WTC11 (cell line): Measurements from ENCODE around the gene ZMIZ1. TPM values are rescaled to one million over a fixed set of nuclear protein-coding genes. Genes with fewer than 3 reads are reported as not detected.

ENCODE experiments used
- ATAC-seq: fragments of 200-7000 bp; cut with Tn5 transposase; 2 replicates; pipeline ENCODE4 v1.10.0; 2021; ENCODE audit warnings: mild to moderate bottlenecking, moderate library complexity
- CTCF ChIA-PET: fragments of 300-600 bp; sonication (Branson Sonifier 250); formaldehyde crosslinking; loops from one replicate; lab custom pipeline; 2021; ENCODE audit warnings: antibody characterized with exemption; lab: Charles Lee
- POLR2A ChIA-PET: fragments of 350-600 bp; sonication (Branson Sonifier 250); formaldehyde crosslinking; loops from one replicate; lab custom pipeline; 2021; ENCODE audit warnings: antibody characterized with exemption; lab: Charles Lee
- DNase-seq: peaks from one replicate; pipeline ENCODE4 v3.0.0; 2021; ENCODE audit warnings: low spot score
- H3K27ac Mint-ChIP-seq: 2 replicates; pipeline ENCODE4 v1.8.0; 2021; ENCODE audit warnings: mixed read lengths
- H3K27me3 Mint-ChIP-seq: 2 replicates; pipeline ENCODE4 v1.8.0; 2021; ENCODE audit warnings: low read depth, mild to moderate bottlenecking, moderate library complexity, mixed read lengths
- H3K36me3 Mint-ChIP-seq: 2 replicates; pipeline ENCODE4 v1.8.0; 2021; ENCODE audit warnings: mixed read lengths
- H3K4me1 Mint-ChIP-seq: 2 replicates; pipeline ENCODE4 v1.8.0; 2022; ENCODE audit warnings: mixed read lengths
- H3K4me3 Mint-ChIP-seq: 2 replicates; pipeline ENCODE4 v1.8.0; 2021; ENCODE audit warnings: mild to moderate bottlenecking, moderate library complexity, mixed read lengths
- H3K9me3 Mint-ChIP-seq: 2 replicates; pipeline ENCODE4 v1.8.0; 2021; ENCODE audit warnings: mixed read lengths
- ATF6 ChIP-seq: sonication (generic); formaldehyde crosslinking; IDR thresholded peaks from 2 replicates; pipeline ENCODE4 v1.8.1; 2023; ENCODE audit warnings: mild to moderate bottlenecking, missing genetic modification reagents
- CREM ChIP-seq: sonication (generic); formaldehyde crosslinking; IDR thresholded peaks from 2 replicates; pipeline ENCODE4 v1.8.1; 2022; ENCODE audit warnings: mild to moderate bottlenecking, missing genetic modification reagents, moderate library complexity
- ERG ChIP-seq: fragments of 250-450 bp; sonication (Bioruptor Pico); IDR thresholded peaks from 2 replicates; pipeline ENCODE4 v1.8.0; 2021; ENCODE audit warnings: mild to moderate bottlenecking
- JAZF1 ChIP-seq: fragments of 250-450 bp; sonication (Bioruptor Pico); IDR thresholded peaks from 2 replicates; pipeline ENCODE4 v1.9.0; 2021; ENCODE audit warnings: moderate library complexity, mild to moderate bottlenecking, inconsistent platforms
- KAT7 ChIP-seq: sonication (generic); formaldehyde crosslinking; IDR thresholded peaks from 2 replicates; pipeline ENCODE4 v1.8.1; 2023; ENCODE audit warnings: missing genetic modification reagents, mild to moderate bottlenecking, borderline replicate concordance
- NFE2L1 ChIP-seq: sonication (generic); formaldehyde crosslinking; IDR thresholded peaks from 2 replicates; pipeline ENCODE4 v1.8.1; 2023; ENCODE audit warnings: missing genetic modification reagents
- STAT6 ChIP-seq: sonication (generic); formaldehyde crosslinking; conservative IDR thresholded peaks from 2 replicates; pipeline ENCODE4 v1.8.1; 2023; ENCODE audit warnings: mild to moderate bottlenecking, low read depth, missing genetic modification reagents, moderate library complexity
- ZNF121 ChIP-seq: sonication (generic); formaldehyde crosslinking; IDR thresholded peaks from 2 replicates; pipeline ENCODE4 v1.8.0; 2023; ENCODE audit warnings: missing genetic modification reagents
- ZNF232 ChIP-seq: sonication (generic); formaldehyde crosslinking; IDR thresholded peaks from 2 replicates; pipeline ENCODE4 v1.8.0; 2022; ENCODE audit warnings: mild to moderate bottlenecking, missing genetic modification reagents
- ZSCAN18 ChIP-seq: fragments of 250-450 bp; sonication (Bioruptor Pico); IDR thresholded peaks from 2 replicates; pipeline ENCODE4 v2.1.2; 2022; ENCODE audit warnings: mild to moderate bottlenecking, moderate library complexity
- total RNA-seq: library from RNA; stranded (reverse); gene quantifications from 3 replicates; pipeline ENCODE4 v1.2.3, GENCODE V29; 2021
- TF ChIP-seq, protein P1 (sequence below): sonication (generic); formaldehyde crosslinking; IDR thresholded peaks from 2 replicates; pipeline ENCODE4 v1.8.0; 2022; ENCODE audit warnings: mild to moderate bottlenecking, missing genetic modification reagents
- TF ChIP-seq, protein P2 (sequence below): fragments of 200-600 bp; IDR thresholded peaks from 2 replicates; pipeline ENCODE4 v1.8.0; 2022; ENCODE audit warnings: antibody characterized with exemption

ZMIZ1 gene
- total RNA-seq, 1 experiment from 2014 or later = 44.4 TPM

- no peak for TF ChIP-seq ERG (CRISPR knock-in tag)
- TF ChIP-seq ZSCAN18 (CRISPR knock-in tag) = no peak
- no peak for TF ChIP-seq KAT7 (CRISPR knock-in tag)
- TF ChIP-seq ZNF121 (CRISPR knock-in tag) = no peak
- no peak for TF ChIP-seq JAZF1 (CRISPR knock-in tag)
- TF ChIP-seq ATF6 = no peak
Observed at GRCh38 chr10:79028056-79028430, 40.7 kb upstream of the ZMIZ1 start (continued).

DNA sequence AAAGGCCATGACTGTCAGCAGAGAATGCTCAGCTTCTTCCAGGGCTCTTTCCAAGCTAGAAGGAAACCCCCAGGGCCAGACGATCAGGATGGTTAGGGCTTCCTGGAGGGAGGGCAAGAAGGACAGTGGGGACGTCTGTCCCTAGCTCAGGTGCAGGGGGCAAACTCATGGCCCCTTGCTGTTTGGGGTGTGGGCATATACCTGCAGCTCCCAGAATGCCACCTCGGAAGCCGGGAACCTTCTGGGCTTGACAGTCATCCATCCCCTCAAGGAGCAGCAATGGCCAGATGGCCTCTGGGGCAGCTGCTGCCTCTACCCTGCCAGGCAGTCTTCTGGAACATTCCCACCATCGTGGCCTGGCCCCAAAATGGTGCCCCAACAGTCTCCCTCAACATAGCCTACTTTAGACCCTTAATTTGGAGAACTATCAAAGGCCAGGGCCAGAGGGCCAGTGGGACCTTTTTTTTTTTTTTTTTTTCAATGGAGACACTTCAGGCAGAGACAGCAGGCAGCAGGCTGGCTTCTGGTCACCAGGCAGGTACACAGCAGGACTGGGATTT, 40.2 kb upstream of the ZMIZ1 start:
- POLR2A ChIA-PET = interaction anchor here (0.7 kb wide), 1 partner anchor 17 kb away, joined by 3 read pairs; no protein-coding TSS in a partner anchor
- H3K4me1 Mint-ChIP-seq = peaks cover 7% of the 10 kb centered on the region
- CTCF ChIA-PET = interaction anchor here (1.1 to 1.6 kb wide), 2 partner anchors 24 to 166 kb away, joined by 3 to 4 read pairs; no protein-coding TSS in a partner anchor

More for the DNA sequence above, 40.2 kb upstream of the ZMIZ1 start:
- Mint-ChIP-seq H3K27me3 (no peaks in the 10 kb centered on the region; the same call in none of the 2 replicates), H3K9me3 (no peaks in the 10 kb centered on the region), H3K36me3 (no peaks in the 10 kb centered on the region), H3K27ac (no peak overlapping the region), H3K4me3 (no peak overlapping the region)
- no peak for DNase-seq
- no peak for TF ChIP-seq CREM (CRISPR knock-in tag)
- TF ChIP-seq NFE2L1 = no peak
- no peak for TF ChIP-seq STAT6 (CRISPR knock-in tag)
- TF ChIP-seq, protein P1, sequence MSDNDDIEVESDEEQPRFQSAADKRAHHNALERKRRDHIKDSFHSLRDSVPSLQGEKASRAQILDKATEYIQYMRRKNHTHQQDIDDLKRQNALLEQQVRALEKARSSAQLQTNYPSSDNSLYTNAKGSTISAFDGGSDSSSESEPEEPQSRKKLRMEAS (CRISPR knock-in tag) = no peak
- TF ChIP-seq, protein P2, sequence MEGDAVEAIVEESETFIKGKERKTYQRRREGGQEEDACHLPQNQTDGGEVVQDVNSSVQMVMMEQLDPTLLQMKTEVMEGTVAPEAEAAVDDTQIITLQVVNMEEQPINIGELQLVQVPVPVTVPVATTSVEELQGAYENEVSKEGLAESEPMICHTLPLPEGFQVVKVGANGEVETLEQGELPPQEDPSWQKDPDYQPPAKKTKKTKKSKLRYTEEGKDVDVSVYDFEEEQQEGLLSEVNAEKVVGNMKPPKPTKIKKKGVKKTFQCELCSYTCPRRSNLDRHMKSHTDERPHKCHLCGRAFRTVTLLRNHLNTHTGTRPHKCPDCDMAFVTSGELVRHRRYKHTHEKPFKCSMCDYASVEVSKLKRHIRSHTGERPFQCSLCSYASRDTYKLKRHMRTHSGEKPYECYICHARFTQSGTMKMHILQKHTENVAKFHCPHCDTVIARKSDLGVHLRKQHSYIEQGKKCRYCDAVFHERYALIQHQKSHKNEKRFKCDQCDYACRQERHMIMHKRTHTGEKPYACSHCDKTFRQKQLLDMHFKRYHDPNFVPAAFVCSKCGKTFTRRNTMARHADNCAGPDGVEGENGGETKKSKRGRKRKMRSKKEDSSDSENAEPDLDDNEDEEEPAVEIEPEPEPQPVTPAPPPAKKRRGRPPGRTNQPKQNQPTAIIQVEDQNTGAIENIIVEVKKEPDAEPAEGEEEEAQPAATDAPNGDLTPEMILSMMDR = no peak
- TF ChIP-seq ZNF232 (CRISPR knock-in tag) = no peak
- no peak for ATAC-seq
